SJSA1 (cell line): ENCODE measurements around the gene LCE1A. TPM values are rescaled to one million over a fixed set of nuclear protein-coding genes. Genes with fewer than 3 reads are reported as not detected.
A peak's percentile ranks its signal among the peaks of the same experiment; 100 is the strongest.

ENCODE experiments used
- DNase-seq, 2 experiments: peaks; one replicate each; pipeline ENCODE4 v3.0.0-alpha.2; 2015 to 2020; ENCODE audit warnings: low spot score in 2 of 2, low read depth in 1 of 2
- H3K27ac ChIP-seq: fragments of 250-450 bp; sonication (Bioruptor Pico); 2 replicates; pipeline ENCODE4 v1.5.1; 2020; ENCODE audit warnings: mild to moderate bottlenecking, moderate library complexity
- H3K27me3 ChIP-seq: fragments of 250-450 bp; sonication (Bioruptor Pico); replicated peaks from 2 replicates; pipeline ENCODE4 v1.5.1; 2020; ENCODE audit warnings: mild to moderate bottlenecking, moderate library complexity
- H3K36me3 ChIP-seq: fragments of 250-450 bp; sonication (Bioruptor Pico); 2 replicates; pipeline ENCODE4 v1.5.1; 2020; ENCODE audit warnings: mild to moderate bottlenecking
- H3K4me1 ChIP-seq: fragments of 250-450 bp; sonication (Bioruptor Pico); replicated peaks from 2 replicates; pipeline ENCODE4 v1.6.1; 2021; ENCODE audit warnings: mild to moderate bottlenecking
- H3K4me3 ChIP-seq: fragments of 250-450 bp; sonication (Bioruptor Pico); 2 replicates; pipeline ENCODE4 v1.5.1; 2020; ENCODE audit warnings: mild to moderate bottlenecking
- H3K9me3 ChIP-seq: fragments of 250-450 bp; sonication (Bioruptor Pico); replicated peaks from 2 replicates; pipeline ENCODE4 v1.5.1; 2020; ENCODE audit warnings: mild to moderate bottlenecking
- total RNA-seq: library from RNA; depleted of rRNA; stranded (reverse); fragments of >200 nt; shearing (Covaris generic); gene quantifications from 2 replicates; pipeline ENCODE4 v1.2.3, GENCODE V29; 2014

LCE1A gene
- total RNA-seq, 1 experiment from 2014 or later, result not detected

DNA sequence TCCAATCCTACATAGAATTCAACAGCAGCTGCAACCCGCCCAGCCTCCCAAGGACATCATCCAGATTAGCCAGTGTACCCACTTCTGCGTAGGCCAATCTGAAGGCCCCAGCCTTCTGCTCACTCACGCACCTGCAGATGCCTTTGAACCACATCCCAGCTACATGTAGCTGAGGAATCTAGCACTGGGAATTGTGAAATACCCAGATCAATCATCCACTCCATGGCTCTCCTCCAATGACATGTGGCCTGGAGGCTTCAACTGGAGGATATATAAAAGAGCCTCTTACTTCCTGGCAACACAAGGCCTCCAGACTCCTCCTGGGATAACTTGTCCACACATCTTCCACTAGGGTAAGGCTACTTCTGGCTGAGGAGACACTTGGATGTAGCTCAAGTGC is 15.3 kb downstream of the LCE1A start, which contains the start of gene LCE6A:
LCE6A (plus strand) TSS at position 301 of the 400 bp plus-strand sequence. CDS start 665 bp downstream, outside the sequence.
- Histone ChIP-seq H3K27me3 (no peaks in the 10 kb centered on the region), H3K4me1 (no peaks in the 10 kb centered on the region), H3K4me3 (no peak within 1 kb of the TSS), H3K27ac (no peak within 1 kb of the TSS), H3K9me3 (no peaks in the 10 kb centered on the region), H3K36me3 (no peaks in the 10 kb centered on the region)
- DNase-seq, result no peak

DNA sequence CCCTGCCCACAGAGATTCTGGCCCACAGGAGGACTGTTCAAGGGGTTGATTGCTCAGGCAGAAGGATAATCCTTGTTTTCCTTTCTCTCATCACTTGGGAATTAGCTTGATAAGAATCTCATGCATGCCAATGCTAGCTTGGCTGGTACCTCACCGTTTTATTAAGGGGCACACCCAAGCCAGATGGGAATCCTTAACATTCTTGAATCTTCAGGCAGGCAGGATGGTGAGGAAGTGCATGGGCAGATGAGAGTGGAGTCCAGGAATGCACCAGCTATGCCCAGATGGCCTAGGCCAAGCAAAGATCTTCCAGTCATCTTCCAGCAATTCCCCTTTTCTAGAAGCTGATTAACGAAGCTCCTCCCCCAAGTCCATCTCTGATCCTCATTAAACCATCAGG is 28.4 kb downstream of the LCE1A start:
- no peaks in the 10 kb centered on the region for H3K36me3 ChIP-seq
- no peaks in the 10 kb centered on the region for H3K4me1 ChIP-seq
- no peak for DNase-seq
- H3K27me3 ChIP-seq, result no peaks in the 10 kb centered on the region
- H3K4me3 ChIP-seq, result no peak overlapping the region
- no peak overlapping the region for H3K27ac ChIP-seq
- no peaks in the 10 kb centered on the region for H3K9me3 ChIP-seq

DNA sequence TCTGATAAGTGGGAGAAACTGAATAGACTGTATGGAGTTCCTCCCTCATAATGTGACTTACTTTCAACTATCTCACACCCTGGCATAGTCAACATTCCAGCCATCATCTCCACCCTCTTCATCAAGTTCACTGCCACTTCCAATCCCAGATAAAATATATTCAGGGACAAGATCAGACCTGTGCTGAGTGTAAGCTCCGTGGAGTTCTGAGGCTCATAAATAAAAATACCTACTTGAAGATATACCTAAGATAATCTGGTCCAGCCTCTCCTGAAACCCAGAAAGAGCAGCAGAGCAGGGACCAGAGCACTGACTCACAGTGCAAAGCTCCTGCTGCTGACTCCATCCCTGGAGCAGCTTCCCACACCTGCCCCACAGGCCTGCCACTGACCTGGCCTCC is 30.8 kb downstream of the LCE1A start:
- H3K9me3 ChIP-seq, result no peaks in the 10 kb centered on the region
- no peak for DNase-seq
- no peaks in the 10 kb centered on the region for H3K4me1 ChIP-seq
- no peaks in the 10 kb centered on the region for H3K36me3 ChIP-seq
- no peak overlapping the region for H3K27ac ChIP-seq
- no peak overlapping the region for H3K4me3 ChIP-seq
- no peaks in the 10 kb centered on the region for H3K27me3 ChIP-seq

DNA sequence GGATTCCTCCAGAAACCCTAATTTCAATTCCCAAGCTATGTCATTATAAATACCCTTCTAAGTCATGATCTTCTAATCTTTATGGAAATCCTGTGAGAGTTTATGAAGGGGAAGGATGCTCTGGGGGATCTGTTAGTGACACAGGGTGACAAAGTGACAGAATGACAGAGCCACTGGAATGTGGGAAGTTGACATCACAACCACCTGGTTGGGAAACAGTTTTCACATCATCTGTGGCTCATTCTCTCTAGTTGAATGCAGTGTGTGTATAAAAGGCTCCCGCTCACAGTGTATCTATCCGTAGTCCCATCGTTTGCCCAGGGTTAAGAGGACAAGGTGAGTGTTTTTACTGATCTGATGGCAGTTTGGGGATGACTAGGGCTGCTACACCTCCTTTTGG is 32.4 kb downstream of the LCE1A start, which contains the start of gene LCE7A:
LCE7A (plus strand) TSS at position 301 of the 400 bp plus-strand sequence. CDS start 702 bp downstream, outside the sequence.
- Histone ChIP-seq H3K4me3 (no peak within 1 kb of the TSS), H3K4me1 (no peaks in the 10 kb centered on the region), H3K27me3 (no peaks in the 10 kb centered on the region), H3K9me3 (no peaks in the 10 kb centered on the region), H3K36me3 (no peaks in the 10 kb centered on the region), H3K27ac (no peak within 1 kb of the TSS)
- DNase-seq, result no peak

DNA sequence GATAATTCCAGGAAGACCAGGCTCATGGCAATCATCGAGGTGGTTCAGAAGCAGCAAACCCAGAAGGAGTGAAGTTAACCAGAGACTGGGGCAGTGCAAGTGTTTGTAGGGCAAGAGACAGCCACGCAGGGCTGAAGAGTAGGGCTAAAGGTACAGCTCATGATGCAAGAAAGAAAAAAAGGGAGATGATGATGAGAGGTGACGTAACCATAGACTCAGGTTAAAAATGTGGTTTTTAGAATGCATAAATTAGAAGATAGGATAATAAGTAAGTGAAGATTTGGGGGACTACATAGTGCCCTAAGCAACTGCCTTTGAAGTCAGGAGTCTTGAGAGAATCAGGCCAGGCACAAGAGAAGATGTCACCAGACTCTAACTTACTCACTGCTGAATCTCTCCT is 32.9 kb downstream of the LCE1A start:
- no peak for DNase-seq

DNA sequence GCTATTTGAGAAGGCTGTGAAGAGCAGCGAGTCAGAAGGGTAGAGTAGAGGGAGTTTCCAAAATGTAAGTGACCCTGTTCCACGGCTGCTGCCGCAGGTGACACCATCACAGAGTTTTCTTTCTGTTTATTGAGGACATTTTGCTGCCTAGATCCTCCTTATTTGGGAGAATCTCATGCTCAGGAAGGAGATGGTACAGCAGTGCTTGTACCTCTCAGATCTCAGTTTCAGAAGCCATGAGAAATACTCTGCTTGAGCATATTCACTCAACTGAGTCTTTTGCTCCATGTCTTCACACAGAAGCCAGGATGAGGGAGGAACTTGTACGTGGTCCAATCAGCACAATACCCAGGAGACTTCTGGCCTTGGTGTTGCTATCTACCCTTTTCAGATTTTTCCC is 34.1 kb downstream of the LCE1A start:
- no peak for DNase-seq
- Histone ChIP-seq H3K4me3 (no peak overlapping the region), H3K9me3 (no peaks in the 10 kb centered on the region), H3K36me3 (no peaks in the 10 kb centered on the region), H3K4me1 (no peaks in the 10 kb centered on the region), H3K27ac (no peak overlapping the region), H3K27me3 (no peaks in the 10 kb centered on the region)

More for the DNA sequence above, 32.9 kb downstream of the LCE1A start:
- Histone ChIP-seq H3K27me3 (no peaks in the 10 kb centered on the region), H3K36me3 (no peaks in the 10 kb centered on the region), H3K27ac (no peak overlapping the region), H3K4me3 (no peak overlapping the region), H3K4me1 (no peaks in the 10 kb centered on the region), H3K9me3 (no peaks in the 10 kb centered on the region)

DNA sequence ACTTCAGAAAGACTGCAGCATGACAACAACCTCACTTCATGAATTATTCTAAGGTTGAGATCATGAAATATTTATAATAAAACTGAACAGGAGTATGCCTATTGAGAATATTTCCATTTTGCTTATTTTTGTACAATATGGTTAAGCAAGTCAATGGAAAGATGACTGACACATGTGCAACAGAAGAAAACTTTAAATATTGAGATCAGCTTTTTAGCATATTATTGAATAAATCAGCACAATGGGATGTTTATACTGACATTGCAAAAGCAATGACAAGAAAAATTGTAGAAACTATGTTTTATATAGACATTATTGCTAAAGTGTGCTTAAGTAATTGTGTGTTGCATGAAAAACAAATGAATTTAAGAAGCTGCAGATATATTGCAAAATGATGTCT is 37.2 kb downstream of the LCE1A start:
- no peaks in the 10 kb centered on the region for H3K9me3 ChIP-seq
- 0 out of 2 replicates have a peak, but pooled peaks cover 3% of the 10 kb centered on the region for H3K27me3 ChIP-seq
- no peak overlapping the region for H3K4me3 ChIP-seq
- no peaks in the 10 kb centered on the region for H3K4me1 ChIP-seq
- DNase-seq, result no peak
- H3K36me3 ChIP-seq, result no peaks in the 10 kb centered on the region
- no peak overlapping the region for H3K27ac ChIP-seq

DNA sequence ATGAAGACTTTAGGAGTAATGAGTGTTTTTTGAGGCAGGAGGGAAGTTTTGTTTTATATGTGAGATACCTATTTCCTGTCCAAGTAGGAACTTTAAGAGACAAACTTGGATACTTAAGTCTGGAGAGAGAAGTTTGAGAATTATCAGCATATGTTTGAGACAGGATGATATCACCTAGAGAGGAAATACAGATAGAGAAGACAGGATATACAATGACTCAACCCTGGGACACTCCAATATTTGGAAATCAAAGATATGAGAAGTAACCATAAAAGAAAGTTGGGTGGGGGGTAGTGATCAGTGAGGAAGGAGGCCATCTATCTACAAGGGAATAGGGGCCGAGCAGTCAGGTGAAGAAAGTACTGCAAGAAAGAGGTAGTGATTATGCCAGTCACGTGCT is 39.0 kb downstream of the LCE1A start:
- H3K4me3 ChIP-seq, result no peak overlapping the region
- H3K36me3 ChIP-seq, result no peaks in the 10 kb centered on the region
- H3K27ac ChIP-seq, result no peak overlapping the region
- DNase-seq, result no peak
- no peaks in the 10 kb centered on the region for H3K4me1 ChIP-seq
- H3K9me3 ChIP-seq, result no peaks in the 10 kb centered on the region
- H3K27me3 ChIP-seq, result 0 out of 2 replicates have a peak, but pooled peaks cover 3% of the 10 kb centered on the region

DNA sequence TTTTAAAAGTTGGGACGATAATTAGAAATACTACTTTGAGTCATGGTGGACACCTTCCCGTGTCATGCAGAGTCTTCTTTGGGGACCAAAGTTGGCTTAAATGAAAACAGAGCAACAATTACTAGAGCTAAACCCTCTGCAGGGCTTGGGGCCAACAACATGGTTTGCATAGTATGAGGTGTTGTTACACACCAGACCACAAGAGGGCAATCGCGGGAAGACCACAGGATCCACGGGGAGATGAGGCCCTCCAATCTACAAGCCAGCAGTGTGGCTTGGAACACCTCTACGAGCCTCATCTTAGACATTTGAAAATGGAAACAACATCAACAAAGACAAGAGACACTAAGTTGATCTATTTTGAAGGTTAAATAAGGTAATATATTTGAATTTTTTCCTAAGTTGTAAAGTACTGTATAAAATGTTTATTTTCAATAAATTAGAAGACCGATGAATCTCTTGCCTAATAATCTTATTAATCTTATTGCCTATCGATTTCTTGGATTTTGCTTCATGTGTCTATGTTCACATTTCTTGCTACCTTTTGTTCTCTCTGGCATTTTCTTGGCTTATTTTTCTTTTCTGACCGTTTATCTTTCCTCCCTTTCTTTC is 42.6 kb downstream of the LCE1A start:
- Histone ChIP-seq H3K4me3 (no peak overlapping the region), H3K4me1 (no peaks in the 10 kb centered on the region), H3K27ac (no peak overlapping the region), H3K36me3 (no peaks in the 10 kb centered on the region), H3K9me3 (no peaks in the 10 kb centered on the region), H3K27me3 (0 out of 2 replicates have a peak, but pooled peaks cover 3% of the 10 kb centered on the region)
- peak in 1 of 2 experiments; percentile 27 for DNase-seq

DNA sequence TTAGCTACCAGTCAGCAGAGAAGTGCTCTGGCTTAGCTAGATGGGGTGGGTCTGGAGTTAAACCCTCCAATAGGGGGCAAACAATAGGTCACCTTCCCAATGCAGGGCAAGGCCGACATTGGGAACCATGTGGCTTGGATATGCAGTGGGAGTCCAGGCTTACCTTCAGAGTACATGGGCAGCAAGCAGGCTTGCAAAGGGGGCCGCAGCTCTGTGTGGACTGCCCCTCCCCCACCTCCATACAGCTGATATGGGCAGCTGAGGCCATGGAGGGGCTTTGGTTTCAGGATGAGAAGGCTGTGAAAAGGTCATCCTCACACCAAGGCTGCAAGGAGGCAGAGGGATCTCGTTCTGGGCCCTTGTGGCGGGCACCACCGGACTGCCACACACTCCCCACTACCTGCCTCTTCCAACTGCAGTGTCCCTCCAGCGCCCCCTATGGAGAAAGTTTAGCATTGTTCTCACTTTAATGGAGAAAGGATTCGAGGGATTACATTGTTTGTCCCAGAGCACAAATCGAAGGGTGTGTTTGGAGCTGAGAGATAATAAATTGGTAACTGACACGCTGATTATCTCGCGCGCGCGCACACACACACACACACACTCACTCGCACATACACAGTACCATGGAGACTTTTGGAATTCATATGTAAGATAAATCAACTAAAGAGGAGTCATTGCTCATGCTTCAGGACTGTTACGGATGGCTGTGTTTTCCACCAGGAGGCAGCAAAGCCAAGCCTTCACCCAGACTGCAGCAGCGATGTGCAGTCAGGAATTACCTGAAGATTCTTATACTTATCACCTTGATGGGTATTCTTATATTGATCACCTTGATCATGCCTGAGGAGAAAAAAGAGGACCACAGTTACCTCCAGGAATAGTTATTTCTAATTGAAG is 43.8 kb downstream of the LCE1A start:
- H3K27ac ChIP-seq, result no peak overlapping the region
- peak in 1 of 2 experiments; percentile 23 for DNase-seq
- no peaks in the 10 kb centered on the region for H3K36me3 ChIP-seq
- no peaks in the 10 kb centered on the region for H3K4me1 ChIP-seq
- no peaks in the 10 kb centered on the region for H3K9me3 ChIP-seq
- 0 out of 2 replicates have a peak, but pooled peaks cover 3% of the 10 kb centered on the region for H3K27me3 ChIP-seq
- no peak overlapping the region for H3K4me3 ChIP-seq

DNA sequence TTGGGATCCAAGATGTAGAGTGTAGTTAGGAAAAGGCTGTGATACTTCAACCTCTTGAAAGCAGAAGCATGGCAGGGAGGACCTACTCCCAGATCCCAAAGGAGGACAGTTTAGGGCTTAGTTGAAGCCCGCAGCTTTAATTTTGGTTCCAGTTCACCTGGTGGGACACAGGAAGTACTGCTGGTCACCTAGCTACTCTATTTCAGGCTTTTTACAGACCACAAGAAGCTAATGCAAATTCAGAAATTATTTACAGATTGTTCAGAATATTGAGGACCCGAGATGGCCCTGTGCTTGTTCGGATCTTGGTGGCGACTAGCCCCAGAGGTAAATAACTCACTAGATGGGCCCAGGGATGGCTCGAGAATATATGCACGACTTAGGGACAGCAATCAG is 44.5 kb downstream of the LCE1A start:
- Histone ChIP-seq H3K27me3 (0 out of 2 replicates have a peak, but pooled peaks cover 3% of the 10 kb centered on the region), H3K4me1 (no peaks in the 10 kb centered on the region), H3K36me3 (no peaks in the 10 kb centered on the region), H3K9me3 (no peaks in the 10 kb centered on the region), H3K4me3 (no peak overlapping the region), H3K27ac (no peak overlapping the region)
- DNase-seq, result no peak

DNA sequence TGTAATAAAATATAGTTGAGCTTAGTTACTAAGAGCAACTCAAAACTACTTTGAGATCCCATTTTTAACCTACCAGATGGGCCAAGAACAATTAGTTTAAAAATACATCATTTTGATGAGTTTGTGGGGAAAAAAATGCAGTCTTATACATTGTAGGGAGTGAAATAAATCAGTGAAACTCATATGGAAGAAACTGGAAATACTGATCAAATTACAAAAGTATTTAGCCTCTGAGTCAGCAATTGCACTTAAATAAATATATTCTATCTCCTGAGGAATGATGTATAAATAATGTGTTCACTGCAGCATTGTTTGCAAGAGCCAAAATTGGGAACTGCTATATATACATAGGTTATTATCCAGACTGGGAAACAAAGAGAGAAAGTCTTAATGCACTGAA is 46.2 kb downstream of the LCE1A start:
- H3K4me1 ChIP-seq, result no peaks in the 10 kb centered on the region
- no peak overlapping the region for H3K27ac ChIP-seq
- no peaks in the 10 kb centered on the region for H3K9me3 ChIP-seq
- H3K36me3 ChIP-seq, result no peaks in the 10 kb centered on the region
- H3K4me3 ChIP-seq, result no peak overlapping the region
- H3K27me3 ChIP-seq, result no peaks in the 10 kb centered on the region
- no peak for DNase-seq

DNA sequence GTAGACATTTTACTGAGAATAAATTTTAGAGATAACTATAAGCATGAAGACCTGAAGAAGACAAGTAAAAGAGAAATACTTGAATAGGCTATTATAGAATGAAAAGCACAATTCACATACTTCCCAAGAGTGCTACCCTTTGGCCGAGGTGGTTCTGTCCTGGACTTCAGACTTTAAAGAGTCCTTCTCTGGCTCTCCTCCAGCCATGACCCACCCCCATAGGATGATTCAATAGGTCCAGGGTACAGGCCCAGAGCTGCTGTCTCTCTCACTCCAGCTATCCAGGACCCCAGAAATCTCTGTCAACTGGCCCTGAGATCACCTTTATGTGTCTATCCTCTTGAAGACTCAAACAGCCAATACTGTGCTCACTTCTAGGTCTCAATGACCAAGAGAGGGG is 49.6 kb downstream of the LCE1A start:
- Histone ChIP-seq H3K27me3 (no peaks in the 10 kb centered on the region), H3K27ac (no peak overlapping the region), H3K4me1 (no peaks in the 10 kb centered on the region), H3K4me3 (no peak overlapping the region), H3K36me3 (no peaks in the 10 kb centered on the region), H3K9me3 (no peaks in the 10 kb centered on the region)
- no peak for DNase-seq
